Nephron progenitor cell (in vitro differentiated cells): ENCODE data around the gene JAKMIP2.

ENCODE experiments used
- DNase-seq: peaks from one replicate; pipeline ENCODE4 v3.0.0; 2021
- H3K27ac Mint-ChIP-seq: 2 replicates; pipeline ENCODE4 v1.8.0; 2021; ENCODE audit warnings: mild to moderate bottlenecking, moderate library complexity, mixed read lengths
- H3K27me3 Mint-ChIP-seq: 2 replicates; pipeline ENCODE4 v1.8.0; 2021; ENCODE audit warnings: mild to moderate bottlenecking, low read depth, mixed read lengths; ENCODE audit not compliant: poor library complexity
- H3K36me3 Mint-ChIP-seq: 2 replicates; pipeline ENCODE4 v1.8.0; 2021; ENCODE audit warnings: low read depth, mixed read lengths
- H3K4me1 Mint-ChIP-seq: 2 replicates; pipeline ENCODE4 v1.8.0; 2021; ENCODE audit warnings: mixed read lengths
- H3K4me3 Mint-ChIP-seq: 2 replicates; pipeline ENCODE4 v1.8.0; 2021; ENCODE audit warnings: mild to moderate bottlenecking, moderate library complexity, mixed read lengths
- H3K9me3 Mint-ChIP-seq: 2 replicates; pipeline ENCODE4 v1.8.0; 2021; ENCODE audit warnings: mild to moderate bottlenecking, moderate library complexity, mixed read lengths
- TF ChIP-seq, protein P1 (sequence below): fragments of 200-600 bp; sonication (generic); IDR thresholded peaks from 2 replicates; pipeline ENCODE4 v1.5.0; 2021; ENCODE audit warnings: antibody characterized with exemption

JAKMIP2 gene

DNA sequence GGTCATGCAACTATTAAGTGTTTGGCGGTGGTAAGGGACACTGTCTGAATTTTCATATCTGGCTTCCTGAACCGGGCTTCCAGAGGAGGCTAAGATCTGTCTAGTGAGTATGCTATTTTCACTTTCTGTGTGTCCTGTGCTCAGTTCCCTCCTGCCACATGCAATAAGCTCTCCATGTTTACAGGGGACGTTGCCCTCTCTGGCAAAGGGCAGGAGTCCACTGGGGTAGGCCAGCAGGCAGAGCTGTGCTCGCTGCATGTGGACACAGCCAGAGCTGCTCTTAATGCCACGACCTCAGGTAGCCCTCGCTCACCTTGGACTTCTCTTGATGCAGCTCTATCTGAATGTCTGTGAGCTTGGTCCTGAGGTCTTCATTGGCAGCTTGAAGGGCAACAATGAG lies 111.2 kb downstream of the JAKMIP2 start:
- H3K27me3 Mint-ChIP-seq = no peaks in the 10 kb centered on the region
- no peaks in the 10 kb centered on the region for H3K4me1 Mint-ChIP-seq
- no peak overlapping the region for H3K4me3 Mint-ChIP-seq

DNA sequence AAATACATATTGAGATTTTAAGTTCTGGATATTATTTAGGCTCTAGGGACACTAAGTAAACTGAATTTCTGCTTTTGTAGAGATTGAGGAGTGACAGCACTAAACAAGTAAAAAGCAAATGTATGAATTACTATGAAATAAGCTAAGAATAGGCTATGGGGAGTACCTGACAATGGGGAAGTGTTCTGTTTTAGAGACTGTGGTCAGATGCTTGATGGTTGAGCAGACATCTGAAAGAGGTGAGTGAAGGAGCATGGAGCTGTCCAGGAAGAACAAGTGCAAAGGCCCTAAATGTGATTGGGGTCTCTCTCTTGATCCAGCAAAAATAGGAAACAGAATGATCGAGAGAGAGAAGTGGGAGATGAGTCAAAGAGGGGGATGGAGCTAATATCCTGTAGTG lies 111.7 kb downstream of the JAKMIP2 start:
- no peak overlapping the region for H3K4me3 Mint-ChIP-seq
- H3K9me3 Mint-ChIP-seq = no peaks in the 10 kb centered on the region
- H3K27me3 Mint-ChIP-seq = no peaks in the 10 kb centered on the region
- no peak overlapping the region for H3K27ac Mint-ChIP-seq
- no peak for DNase-seq
- TF ChIP-seq, protein P1, sequence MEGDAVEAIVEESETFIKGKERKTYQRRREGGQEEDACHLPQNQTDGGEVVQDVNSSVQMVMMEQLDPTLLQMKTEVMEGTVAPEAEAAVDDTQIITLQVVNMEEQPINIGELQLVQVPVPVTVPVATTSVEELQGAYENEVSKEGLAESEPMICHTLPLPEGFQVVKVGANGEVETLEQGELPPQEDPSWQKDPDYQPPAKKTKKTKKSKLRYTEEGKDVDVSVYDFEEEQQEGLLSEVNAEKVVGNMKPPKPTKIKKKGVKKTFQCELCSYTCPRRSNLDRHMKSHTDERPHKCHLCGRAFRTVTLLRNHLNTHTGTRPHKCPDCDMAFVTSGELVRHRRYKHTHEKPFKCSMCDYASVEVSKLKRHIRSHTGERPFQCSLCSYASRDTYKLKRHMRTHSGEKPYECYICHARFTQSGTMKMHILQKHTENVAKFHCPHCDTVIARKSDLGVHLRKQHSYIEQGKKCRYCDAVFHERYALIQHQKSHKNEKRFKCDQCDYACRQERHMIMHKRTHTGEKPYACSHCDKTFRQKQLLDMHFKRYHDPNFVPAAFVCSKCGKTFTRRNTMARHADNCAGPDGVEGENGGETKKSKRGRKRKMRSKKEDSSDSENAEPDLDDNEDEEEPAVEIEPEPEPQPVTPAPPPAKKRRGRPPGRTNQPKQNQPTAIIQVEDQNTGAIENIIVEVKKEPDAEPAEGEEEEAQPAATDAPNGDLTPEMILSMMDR = no peak
- no peaks in the 10 kb centered on the region for H3K4me1 Mint-ChIP-seq
- H3K36me3 Mint-ChIP-seq = peaks cover 11% of the 10 kb centered on the region

More for the DNA sequence above, 111.2 kb downstream of the JAKMIP2 start:
- no peak overlapping the region for H3K27ac Mint-ChIP-seq
- TF ChIP-seq, protein P1 = no peak
- DNase-seq = no peak
- H3K9me3 Mint-ChIP-seq = no peaks in the 10 kb centered on the region
- H3K36me3 Mint-ChIP-seq = peaks cover 11% of the 10 kb centered on the region

DNA sequence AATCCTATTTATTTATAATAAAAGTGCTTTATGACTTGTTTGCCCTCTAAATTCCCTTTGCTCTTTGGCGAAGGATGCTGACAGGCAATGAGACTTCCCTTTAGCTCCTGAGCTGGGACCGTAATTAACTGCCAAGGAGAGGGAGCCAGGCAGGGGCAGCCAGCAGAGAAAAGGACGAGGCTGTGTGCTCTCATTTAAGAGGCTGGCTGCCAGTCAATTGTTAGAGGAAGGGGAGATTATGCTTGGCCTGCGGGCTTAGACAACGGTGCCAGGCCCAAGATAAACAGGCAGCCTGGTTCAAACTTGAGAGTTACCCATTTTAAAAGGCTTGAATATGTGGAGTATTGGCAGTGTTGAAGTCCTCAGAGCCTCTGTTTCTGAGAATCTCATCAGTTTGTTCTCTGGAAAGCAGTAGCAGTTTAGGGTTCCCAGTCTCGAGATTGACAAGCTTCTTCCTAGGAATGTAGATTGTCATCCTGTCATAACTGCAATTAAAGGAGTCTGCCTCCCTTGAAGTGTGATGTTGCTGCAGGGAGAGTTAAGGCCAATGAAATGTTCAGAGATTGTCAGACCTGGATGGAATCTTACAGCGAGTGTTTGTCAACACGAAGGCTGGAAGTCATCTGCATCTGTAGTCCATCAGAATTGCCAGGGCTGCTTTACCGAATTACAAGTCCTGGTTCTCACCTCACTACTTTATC lies 113.2 kb downstream of the JAKMIP2 start:
- no peaks in the 10 kb centered on the region for H3K4me1 Mint-ChIP-seq

DNA sequence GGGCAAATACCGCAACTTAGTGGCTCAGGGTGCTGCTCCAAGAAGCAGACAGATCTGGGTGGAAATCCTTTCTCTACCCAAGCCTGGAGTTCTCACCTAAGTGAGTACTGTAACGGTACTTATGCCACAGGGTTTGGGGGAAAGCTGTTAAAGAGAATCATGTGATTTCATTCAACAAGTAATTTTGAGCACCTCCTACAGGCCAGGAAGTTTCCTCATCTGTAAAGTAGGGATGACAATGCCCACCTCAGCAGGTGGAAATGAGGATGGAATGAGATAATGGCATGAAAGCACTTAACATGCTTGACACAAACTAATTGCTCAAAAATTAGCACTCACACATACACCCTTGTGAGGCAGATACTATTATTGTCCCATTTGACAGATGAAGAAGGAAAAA lies 114.1 kb downstream of the JAKMIP2 start:
- Mint-ChIP-seq H3K27me3 (peaks cover 2% of the 10 kb centered on the region), H3K27ac (no peak overlapping the region), H3K9me3 (peaks cover 10% of the 10 kb centered on the region), H3K4me1 (no peaks in the 10 kb centered on the region), H3K4me3 (no peak overlapping the region), H3K36me3 (peaks cover 33% of the 10 kb centered on the region)
- DNase-seq = no peak
- TF ChIP-seq, protein P1 = no peak

More for the DNA sequence above, 113.2 kb downstream of the JAKMIP2 start:
- H3K36me3 Mint-ChIP-seq = peaks cover 24% of the 10 kb centered on the region
- H3K27ac Mint-ChIP-seq = peak overlapping the region; percentile 38
- H3K4me3 Mint-ChIP-seq = no peak overlapping the region
- peaks cover 4% of the 10 kb centered on the region for H3K9me3 Mint-ChIP-seq
- TF ChIP-seq, protein P1 = no peak
- H3K27me3 Mint-ChIP-seq = peaks cover under 1% of the 10 kb centered on the region
- no peak for DNase-seq

DNA sequence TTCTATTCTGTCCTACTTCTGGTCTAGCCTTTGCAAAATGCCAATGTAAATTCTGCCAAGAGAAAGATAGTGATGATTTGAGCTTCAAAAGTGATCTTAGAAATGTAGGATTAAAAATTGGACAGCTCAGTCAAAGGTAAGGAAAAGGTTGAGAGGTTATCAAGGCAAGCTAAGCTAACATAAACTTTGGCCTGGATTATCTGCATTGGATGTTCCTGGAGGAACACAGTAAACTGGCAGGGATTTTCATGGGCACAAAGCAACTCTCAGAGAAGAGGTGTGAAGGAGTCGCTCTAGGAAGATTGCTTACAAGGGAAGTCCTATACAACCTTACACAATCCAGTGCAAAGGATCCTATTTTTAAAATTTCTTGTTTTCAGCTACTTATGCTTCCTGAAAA lies 115.2 kb downstream of the JAKMIP2 start:
- no peak overlapping the region for H3K27ac Mint-ChIP-seq

More for the DNA sequence above, 115.2 kb downstream of the JAKMIP2 start:
- TF ChIP-seq, protein P1 = no peak
- Mint-ChIP-seq H3K4me1 (no peaks in the 10 kb centered on the region), H3K4me3 (no peak overlapping the region), H3K36me3 (peaks cover 42% of the 10 kb centered on the region), H3K27me3 (peaks cover 6% of the 10 kb centered on the region), H3K9me3 (peaks cover 16% of the 10 kb centered on the region)
- DNase-seq = no peak
